Measurements from ENCODE around the gene SORT1.

Gene SORT1

GRCh38 chr1:109391626-109392025 lies 6.1 kb downstream of the SORT1 start:
- no peak overlapping the region for H3K27ac ChIP-seq

GRCh38 chr1:109391157-109391556 lies 6.6 kb downstream of the SORT1 start:
- H3K27ac ChIP-seq, result no peak overlapping the region
- TF ChIP-seq ZFX (IDR thresholded peaks at IDR 0.05), result no peak
- TF ChIP-seq, protein P1, sequence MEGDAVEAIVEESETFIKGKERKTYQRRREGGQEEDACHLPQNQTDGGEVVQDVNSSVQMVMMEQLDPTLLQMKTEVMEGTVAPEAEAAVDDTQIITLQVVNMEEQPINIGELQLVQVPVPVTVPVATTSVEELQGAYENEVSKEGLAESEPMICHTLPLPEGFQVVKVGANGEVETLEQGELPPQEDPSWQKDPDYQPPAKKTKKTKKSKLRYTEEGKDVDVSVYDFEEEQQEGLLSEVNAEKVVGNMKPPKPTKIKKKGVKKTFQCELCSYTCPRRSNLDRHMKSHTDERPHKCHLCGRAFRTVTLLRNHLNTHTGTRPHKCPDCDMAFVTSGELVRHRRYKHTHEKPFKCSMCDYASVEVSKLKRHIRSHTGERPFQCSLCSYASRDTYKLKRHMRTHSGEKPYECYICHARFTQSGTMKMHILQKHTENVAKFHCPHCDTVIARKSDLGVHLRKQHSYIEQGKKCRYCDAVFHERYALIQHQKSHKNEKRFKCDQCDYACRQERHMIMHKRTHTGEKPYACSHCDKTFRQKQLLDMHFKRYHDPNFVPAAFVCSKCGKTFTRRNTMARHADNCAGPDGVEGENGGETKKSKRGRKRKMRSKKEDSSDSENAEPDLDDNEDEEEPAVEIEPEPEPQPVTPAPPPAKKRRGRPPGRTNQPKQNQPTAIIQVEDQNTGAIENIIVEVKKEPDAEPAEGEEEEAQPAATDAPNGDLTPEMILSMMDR (conservative IDR thresholded peaks at IDR 0.05), result no peak

More at GRCh38 chr1:109391626-109392025, 6.1 kb downstream of the SORT1 start:
- TF ChIP-seq ZFX (IDR thresholded peaks at IDR 0.05), result no peak
- TF ChIP-seq, protein P1 (conservative IDR thresholded peaks at IDR 0.05), result no peak

- TF ChIP-seq, protein P1 (conservative IDR thresholded peaks at IDR 0.05), result no peak
- TF ChIP-seq ZFX (IDR thresholded peaks at IDR 0.05), result no peak
- no peak overlapping the region for H3K27ac ChIP-seq
Measured at GRCh38 chr1:109389638-109390341, 7.9 kb downstream of the SORT1 start.

- TF ChIP-seq, protein P1 (conservative IDR thresholded peaks at IDR 0.05), result no peak
- no peak for TF ChIP-seq ZFX (IDR thresholded peaks at IDR 0.05)
- H3K27ac ChIP-seq, result no peak overlapping the region
Measured at GRCh38 chr1:109388884-109389637, 8.7 kb downstream of the SORT1 start.

- H3K27ac ChIP-seq, result no peak overlapping the region
- TF ChIP-seq ZFX (IDR thresholded peaks at IDR 0.05), result no peak
- TF ChIP-seq, protein P1 (conservative IDR thresholded peaks at IDR 0.05), result no peak
Measured at GRCh38 chr1:109388208-109388711, 9.5 kb downstream of the SORT1 start.

- H3K27ac ChIP-seq, result no peak overlapping the region
- TF ChIP-seq, protein P1 (conservative IDR thresholded peaks at IDR 0.05), result no peak
- TF ChIP-seq ZFX (IDR thresholded peaks at IDR 0.05), result no peak
Measured at GRCh38 chr1:109386054-109386717, 11.5 kb downstream of the SORT1 start.

Measured in C4-2B (cell line).